GM12878 (cell line): ENCODE results near the gene CLDN4. TPM values are rescaled to one million over a fixed set of nuclear protein-coding genes. Genes with fewer than 3 reads are reported as not detected.

ENCODE experiments used
- ATAC-seq: fragments of 200-7000 bp; cut with Tn5 transposase; 3 replicates; pipeline ENCODE4 v1.9.1; 2020; ENCODE audit warnings: mild to moderate bottlenecking, moderate library complexity
- BruUV-seq: library from RNA; stranded (reverse); fragments of 400-500 nt; replicated peaks from 2 replicates; lab custom pipeline; 2021; lab: Mats Ljungman, UMichigan
- CTCF ChIA-PET: fragments of 300-600 bp; sonication (Branson Sonifier 250); formaldehyde crosslinking; extraction: SDS; loops from one replicate; lab custom pipeline; 2021; ENCODE audit warnings: inconsistent platforms; lab: Yijun Ruan, JAX
- POLR2A ChIA-PET: fragments of 350-600 bp; formaldehyde crosslinking; extraction: SDS; loops from one replicate; lab custom pipeline; 2021; ENCODE audit warnings: inconsistent platforms; lab: Charles Lee
- RAD21 ChIA-PET: fragments of 300-600 bp; sonication (Branson Sonifier 250); formaldehyde crosslinking; loops from one replicate; lab custom pipeline; 2023; ENCODE audit warnings: antibody characterized with exemption; ENCODE audit not compliant: unreplicated experiment; lab: Charles Lee
- SMC1A ChIA-PET: fragments of 300-600 bp; sonication (Branson Sonifier 250); formaldehyde crosslinking; loops from one replicate; lab custom pipeline; 2023; ENCODE audit not compliant: unreplicated experiment, uncharacterized antibody; lab: Charles Lee
- DNase-seq: peaks from one replicate; pipeline ENCODE4 v3.0.0-alpha.2; 2011; ENCODE audit warnings: low read depth, low spot score
- FAIRE-seq: peaks from 3 replicates; lab custom pipeline; 2011; peaks lifted over from hg19 to GRCh38; lab: Jason Lieb, UNC
- H2AFZ ChIP-seq: 2 replicates; pipeline ENCODE4 v1.6.0; 2011; ENCODE audit warnings: low read depth, low read length, control low read depth; ENCODE audit not compliant: control insufficient read depth
- H3K27ac ChIP-seq: 2 replicates; pipeline ENCODE4 v1.5.1; 2011; ENCODE audit warnings: control low read depth; ENCODE audit not compliant: control insufficient read depth, insufficient read depth
- H3K27me3 ChIP-seq, 2 experiments: replicated peaks in 1 of 2; 2 replicates each; pipeline versions ENCODE4 v1.6.0 to v1.6.1; 2011; ENCODE audit warnings: low read length in 1 of 2; ENCODE audit not compliant: control insufficient read depth in 2 of 2, insufficient read depth in 2 of 2
- H3K36me3 ChIP-seq, 2 experiments: 2 replicates each; pipeline ENCODE4 v1.5.1; 2011; ENCODE audit warnings: low read length in 1 of 2; ENCODE audit not compliant: control insufficient read depth in 2 of 2, insufficient read depth in 2 of 2
- H3K4me1 ChIP-seq: 2 replicates; pipeline ENCODE4 v1.6.1; 2011; ENCODE audit warnings: mild to moderate bottlenecking, low read length, moderate library complexity, mixed read lengths; ENCODE audit not compliant: control insufficient read depth, insufficient read depth
- H3K4me2 ChIP-seq: 2 replicates; pipeline ENCODE4 v1.6.0; 2011; ENCODE audit warnings: control low read depth; ENCODE audit not compliant: control insufficient read depth, insufficient read depth
- H3K4me3 ChIP-seq: fragments of 200-600 bp; sonication (generic); 2 replicates; pipeline ENCODE4 v1.5.1; 2016
- H3K79me2 ChIP-seq: 2 replicates; pipeline ENCODE4 v1.6.0; 2011; ENCODE audit warnings: low read length; ENCODE audit not compliant: control insufficient read depth, insufficient read depth
- H3K9ac ChIP-seq: 2 replicates; pipeline ENCODE4 v1.8.0; 2011; ENCODE audit warnings: low read length, control low read depth, mixed read lengths; ENCODE audit not compliant: control insufficient read depth, insufficient read depth
- H3K9me3 ChIP-seq: replicated peaks from 3 replicates; pipeline ENCODE4 v1.5.1; 2011; ENCODE audit warnings: mild to moderate bottlenecking, low read length; ENCODE audit not compliant: control insufficient read depth, insufficient read depth
- H4K20me1 ChIP-seq: 2 replicates; pipeline ENCODE4 v1.6.0; 2011; ENCODE audit not compliant: control insufficient read depth, insufficient read depth
- CHD1 ChIP-seq: IDR thresholded peaks from 2 replicates; pipeline ENCODE4 v1.6.1; 2012; ENCODE audit warnings: low read depth, low read length, improper control_type of control experiment
- MTA2 ChIP-seq: fragments of 450-650 bp; IDR thresholded peaks from 2 replicates; pipeline ENCODE4 v1.6.1; 2016; ENCODE audit warnings: low read depth, mild to moderate bottlenecking, moderate library complexity
- NR2F1 ChIP-seq: fragments of 450-650 bp; conservative IDR thresholded peaks from 2 replicates; pipeline ENCODE4 v1.6.1; 2017; ENCODE audit warnings: mild to moderate bottlenecking
- RFX5 ChIP-seq: IDR thresholded peaks from 2 replicates; pipeline ENCODE4 v1.6.1; 2011; ENCODE audit warnings: low read depth, low read length, improper control_type of control experiment
- SREBF2 ChIP-seq: IDR thresholded peaks from 2 replicates; pipeline ENCODE4 v1.6.1; 2012; ENCODE audit warnings: mild to moderate bottlenecking, low read length
- TCF7 ChIP-seq: IDR thresholded peaks from 2 replicates; pipeline ENCODE4 v1.6.1; 2014; ENCODE audit warnings: antibody characterized with exemption, borderline replicate concordance
- ZSCAN29 ChIP-seq: fragments of 450-650 bp; IDR thresholded peaks from 2 replicates; pipeline ENCODE4 v1.6.1; 2017; ENCODE audit warnings: mild to moderate bottlenecking, moderate library complexity
- WGBS: methylation state at CpG from one replicate; pipeline ENCODE4 v1.1.6; 2016; ENCODE audit warnings: low lambda C conversion rate; ENCODE audit not compliant: insufficient replicate concordance, insufficient coverage; ENCODE audit errors: missing lambda C conversion rate; 5-methylcytosine and 5-hydroxymethylcytosine counted together
- in situ Hi-C: fragments of 300-500 bp; cut with MboI; formaldehyde crosslinking; loops from 9 replicates; pipeline ENCODE4 v1.14.3; 2018; ENCODE audit warnings: mixed read lengths
- intact Hi-C: fragments of 100-400 bp; cut with micrococcal nuclease; formaldehyde crosslinking; loops from one replicate; pipeline ENCODE4 v1.14.2; 2022; ENCODE audit not compliant: unreplicated experiment
- polyA plus RNA-seq, 11 experiments: library from polyadenylated mRNA; depleted of rRNA in 4 of 11; unstranded in 6 of 11; stranded (reverse) in 5 of 11; fragments of >200 nt; fragmentation: Nextera tagmentation in 4 of 11; fragmentation: Illumina TruSeq in 1 of 11; extraction: Ambion mirVana in 4 of 11; extraction: Trizol in 1 of 11; gene quantifications; 1 replicate in 1 of 11; 2 replicates in 10 of 11; pipeline versions ENCODE4 v1.2.1 to v1.2.3, GENCODE V29; 2011 to 2016; ENCODE audit warnings: inconsistent platforms in 2 of 11, missing spikeins in 2 of 11, low read depth in 1 of 11
- total RNA-seq, 4 experiments: library from RNA; depleted of rRNA in 3 of 4; stranded (reverse); fragments of >200 nt in 3 of 4; fragmentation: Illumina TruSeq in 1 of 4; extraction: Trizol in 1 of 4; gene quantifications; 2 replicates each; pipeline versions ENCODE4 v1.2.1 to v1.2.3, GENCODE V29; 2013 to 2021
- TF ChIP-seq, protein P1 (sequence below): fragments of 450-650 bp; formaldehyde crosslinking; IDR thresholded peaks from 2 replicates; pipeline ENCODE4 v1.5.0; 2022; ENCODE audit warnings: mild to moderate bottlenecking, missing genetic modification characterization
- TF ChIP-seq, protein P2 (sequence below): fragments of 450-650 bp; IDR thresholded peaks from 2 replicates; pipeline ENCODE4 v1.6.1; 2017; ENCODE audit warnings: borderline replicate concordance
- TF ChIP-seq, protein P3 (sequence below): fragments of 450-650 bp; IDR thresholded peaks from 2 replicates; pipeline ENCODE4 v1.6.1; 2017; ENCODE audit warnings: mild to moderate bottlenecking, moderate library complexity
- TF ChIP-seq, protein P4 (sequence below): IDR thresholded peaks from 2 replicates; pipeline ENCODE4 v1.6.1; 2012; ENCODE audit warnings: low read depth, low read length, improper control_type of control experiment

CLDN4 gene
- total and polyA plus RNA-seq, 10 of the 15 experiments (the other 5 are each of a cell fraction or from before 2014, with no cell fraction given), result 0.04 to 0.38 (median 0.06) TPM; not detected in 6

DNA sequence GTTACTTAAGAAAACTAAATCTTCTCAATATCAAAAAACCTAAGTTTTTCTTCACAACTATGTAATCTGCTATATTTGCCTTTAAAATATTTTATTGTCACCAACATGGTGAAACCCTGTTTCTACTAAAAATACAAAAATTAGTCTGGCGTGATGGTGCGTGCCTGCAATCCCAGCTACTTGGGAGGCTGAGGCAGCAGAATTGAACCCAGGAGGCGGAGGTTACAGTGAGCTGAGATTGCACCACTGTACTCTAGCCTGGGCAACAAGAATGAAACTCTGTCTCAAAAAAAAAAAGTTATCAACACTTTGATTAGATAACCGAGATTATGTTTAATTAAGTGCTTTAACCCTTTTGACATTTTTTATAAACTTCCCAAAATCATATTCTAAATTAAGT lies 28.3 kb upstream of the CLDN4 start:
- H3K36me3 ChIP-seq, result no peaks in the 10 kb centered on the region
- no peak overlapping the region for H3K27ac ChIP-seq
- H3K27me3 ChIP-seq, result no peaks in the 10 kb centered on the region
- POLR2A ChIA-PET, result no interaction called here
- intact Hi-C loops, result no loop called here
- H3K4me2 ChIP-seq, result no peak overlapping the region
- H3K4me1 ChIP-seq, result no peaks in the 10 kb centered on the region
- ATAC-seq (no peak), FAIRE-seq (no peak), DNase-seq (no peak)
- no peak overlapping the region for H2AFZ ChIP-seq
- no TSS peak for BruUV-seq
- RAD21 ChIA-PET, result no interaction called here
- CTCF ChIA-PET, result interaction anchor here (1.4 kb wide), 1 partner anchor 10 kb away, joined by 3 read pairs; no protein-coding TSS in a partner anchor
- 58% methylated on average over 4 of the region's 4 CpGs for WGBS
- in situ Hi-C loops, result no loop called here
- SMC1A ChIA-PET, result no interaction called here
- no peak for TF ChIP-seq SREBF2
- TF ChIP-seq, protein P1, sequence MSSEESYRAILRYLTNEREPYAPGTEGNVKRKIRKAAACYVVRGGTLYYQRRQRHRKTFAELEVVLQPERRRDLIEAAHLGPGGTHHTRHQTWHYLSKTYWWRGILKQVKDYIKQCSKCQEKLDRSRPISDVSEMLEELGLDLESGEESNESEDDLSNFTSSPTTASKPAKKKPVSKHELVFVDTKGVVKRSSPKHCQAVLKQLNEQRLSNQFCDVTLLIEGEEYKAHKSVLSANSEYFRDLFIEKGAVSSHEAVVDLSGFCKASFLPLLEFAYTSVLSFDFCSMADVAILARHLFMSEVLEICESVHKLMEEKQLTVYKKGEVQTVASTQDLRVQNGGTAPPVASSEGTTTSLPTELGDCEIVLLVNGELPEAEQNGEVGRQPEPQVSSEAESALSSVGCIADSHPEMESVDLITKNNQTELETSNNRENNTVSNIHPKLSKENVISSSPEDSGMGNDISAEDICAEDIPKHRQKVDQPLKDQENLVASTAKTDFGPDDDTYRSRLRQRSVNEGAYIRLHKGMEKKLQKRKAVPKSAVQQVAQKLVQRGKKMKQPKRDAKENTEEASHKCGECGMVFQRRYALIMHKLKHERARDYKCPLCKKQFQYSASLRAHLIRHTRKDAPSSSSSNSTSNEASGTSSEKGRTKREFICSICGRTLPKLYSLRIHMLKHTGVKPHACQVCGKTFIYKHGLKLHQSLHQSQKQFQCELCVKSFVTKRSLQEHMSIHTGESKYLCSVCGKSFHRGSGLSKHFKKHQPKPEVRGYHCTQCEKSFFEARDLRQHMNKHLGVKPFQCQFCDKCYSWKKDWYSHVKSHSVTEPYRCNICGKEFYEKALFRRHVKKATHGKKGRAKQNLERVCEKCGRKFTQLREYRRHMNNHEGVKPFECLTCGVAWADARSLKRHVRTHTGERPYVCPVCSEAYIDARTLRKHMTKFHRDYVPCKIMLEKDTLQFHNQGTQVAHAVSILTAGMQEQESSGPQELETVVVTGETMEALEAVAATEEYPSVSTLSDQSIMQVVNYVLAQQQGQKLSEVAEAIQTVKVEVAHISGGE (CRISPR knock-in tag), result no peak
- TF ChIP-seq ZSCAN29, result no peak
- TF ChIP-seq, protein P2, sequence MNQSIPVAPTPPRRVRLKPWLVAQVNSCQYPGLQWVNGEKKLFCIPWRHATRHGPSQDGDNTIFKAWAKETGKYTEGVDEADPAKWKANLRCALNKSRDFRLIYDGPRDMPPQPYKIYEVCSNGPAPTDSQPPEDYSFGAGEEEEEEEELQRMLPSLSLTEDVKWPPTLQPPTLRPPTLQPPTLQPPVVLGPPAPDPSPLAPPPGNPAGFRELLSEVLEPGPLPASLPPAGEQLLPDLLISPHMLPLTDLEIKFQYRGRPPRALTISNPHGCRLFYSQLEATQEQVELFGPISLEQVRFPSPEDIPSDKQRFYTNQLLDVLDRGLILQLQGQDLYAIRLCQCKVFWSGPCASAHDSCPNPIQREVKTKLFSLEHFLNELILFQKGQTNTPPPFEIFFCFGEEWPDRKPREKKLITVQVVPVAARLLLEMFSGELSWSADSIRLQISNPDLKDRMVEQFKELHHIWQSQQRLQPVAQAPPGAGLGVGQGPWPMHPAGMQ, result no peak
- no peak for TF ChIP-seq TCF7
- TF ChIP-seq, protein P3, sequence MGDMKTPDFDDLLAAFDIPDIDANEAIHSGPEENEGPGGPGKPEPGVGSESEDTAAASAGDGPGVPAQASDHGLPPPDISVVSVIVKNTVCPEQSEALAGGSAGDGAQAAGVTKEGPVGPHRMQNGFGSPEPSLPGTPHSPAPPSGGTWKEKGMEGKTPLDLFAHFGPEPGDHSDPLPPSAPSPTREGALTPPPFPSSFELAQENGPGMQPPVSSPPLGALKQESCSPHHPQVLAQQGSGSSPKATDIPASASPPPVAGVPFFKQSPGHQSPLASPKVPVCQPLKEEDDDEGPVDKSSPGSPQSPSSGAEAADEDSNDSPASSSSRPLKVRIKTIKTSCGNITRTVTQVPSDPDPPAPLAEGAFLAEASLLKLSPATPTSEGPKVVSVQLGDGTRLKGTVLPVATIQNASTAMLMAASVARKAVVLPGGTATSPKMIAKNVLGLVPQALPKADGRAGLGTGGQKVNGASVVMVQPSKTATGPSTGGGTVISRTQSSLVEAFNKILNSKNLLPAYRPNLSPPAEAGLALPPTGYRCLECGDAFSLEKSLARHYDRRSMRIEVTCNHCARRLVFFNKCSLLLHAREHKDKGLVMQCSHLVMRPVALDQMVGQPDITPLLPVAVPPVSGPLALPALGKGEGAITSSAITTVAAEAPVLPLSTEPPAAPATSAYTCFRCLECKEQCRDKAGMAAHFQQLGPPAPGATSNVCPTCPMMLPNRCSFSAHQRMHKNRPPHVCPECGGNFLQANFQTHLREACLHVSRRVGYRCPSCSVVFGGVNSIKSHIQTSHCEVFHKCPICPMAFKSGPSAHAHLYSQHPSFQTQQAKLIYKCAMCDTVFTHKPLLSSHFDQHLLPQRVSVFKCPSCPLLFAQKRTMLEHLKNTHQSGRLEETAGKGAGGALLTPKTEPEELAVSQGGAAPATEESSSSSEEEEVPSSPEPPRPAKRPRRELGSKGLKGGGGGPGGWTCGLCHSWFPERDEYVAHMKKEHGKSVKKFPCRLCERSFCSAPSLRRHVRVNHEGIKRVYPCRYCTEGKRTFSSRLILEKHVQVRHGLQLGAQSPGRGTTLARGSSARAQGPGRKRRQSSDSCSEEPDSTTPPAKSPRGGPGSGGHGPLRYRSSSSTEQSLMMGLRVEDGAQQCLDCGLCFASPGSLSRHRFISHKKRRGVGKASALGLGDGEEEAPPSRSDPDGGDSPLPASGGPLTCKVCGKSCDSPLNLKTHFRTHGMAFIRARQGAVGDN, result no peak
- TF ChIP-seq NR2F1, result no peak
- no peak for TF ChIP-seq MTA2
- TF ChIP-seq CHD1, result no peak
- TF ChIP-seq, protein P4, sequence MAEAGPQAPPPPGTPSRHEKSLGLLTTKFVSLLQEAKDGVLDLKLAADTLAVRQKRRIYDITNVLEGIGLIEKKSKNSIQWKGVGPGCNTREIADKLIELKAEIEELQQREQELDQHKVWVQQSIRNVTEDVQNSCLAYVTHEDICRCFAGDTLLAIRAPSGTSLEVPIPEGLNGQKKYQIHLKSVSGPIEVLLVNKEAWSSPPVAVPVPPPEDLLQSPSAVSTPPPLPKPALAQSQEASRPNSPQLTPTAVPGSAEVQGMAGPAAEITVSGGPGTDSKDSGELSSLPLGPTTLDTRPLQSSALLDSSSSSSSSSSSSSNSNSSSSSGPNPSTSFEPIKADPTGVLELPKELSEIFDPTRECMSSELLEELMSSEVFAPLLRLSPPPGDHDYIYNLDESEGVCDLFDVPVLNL, result no peak
- no peak for TF ChIP-seq RFX5
- no peak overlapping the region for H3K4me3 ChIP-seq
- H3K9me3 ChIP-seq, result no peaks in the 10 kb centered on the region
- H3K79me2 ChIP-seq, result no peaks in the 10 kb centered on the region
- H4K20me1 ChIP-seq, result no peaks in the 10 kb centered on the region
- H3K9ac ChIP-seq, result no peak overlapping the region
